Fibroblast of peridontal ligament (primary cell): ENCODE data around the gene GP9.

ENCODE experiments used
- DNase-seq: peaks from one replicate; pipeline ENCODE4 v3.0.0-alpha.2; 2010; ENCODE audit errors: extremely low read depth

The GP9 gene

GRCh38 chr3:129028866-129029265 lies 31.7 kb upstream of the GP9 start:
- DNase-seq, result no peak

GRCh38 chr3:129030611-129031010 lies 30.0 kb upstream of the GP9 start:
- no peak for DNase-seq

GRCh38 chr3:129031476-129032215 lies 28.9 kb upstream of the GP9 start:
- DNase-seq, result no peak

GRCh38 chr3:129032716-129033115 lies 27.9 kb upstream of the GP9 start:
- no peak for DNase-seq

GRCh38 chr3:129033151-129033550 lies 27.4 kb upstream of the GP9 start:
- no peak for DNase-seq

- DNase-seq, result no peak
Observed at GRCh38 chr3:129033633-129034321, 26.8 kb upstream of the GP9 start.

GRCh38 chr3:129034642-129035041 lies 25.9 kb upstream of the GP9 start:
- DNase-seq, result no peak

GRCh38 chr3:129035360-129036221 lies 25.0 kb upstream of the GP9 start:
- no peak for DNase-seq

GRCh38 chr3:129036222-129037092 lies 24.1 kb upstream of the GP9 start:
- DNase-seq, result no peak

GRCh38 chr3:129037093-129037419 lies 23.5 kb upstream of the GP9 start:
- no peak for DNase-seq

- no peak for DNase-seq
Observed at GRCh38 chr3:129038121-129038855, 22.3 kb upstream of the GP9 start.

GRCh38 chr3:129039271-129040038 lies 21.1 kb upstream of the GP9 start:
- no peak for DNase-seq

GRCh38 chr3:129040039-129040336 lies 20.6 kb upstream of the GP9 start:
- no peak for DNase-seq

- DNase-seq, result no peak
Observed at GRCh38 chr3:129040579-129041300, 19.8 kb upstream of the GP9 start.

GRCh38 chr3:129045675-129046036 lies 14.9 kb upstream of the GP9 start:
- DNase-seq, result no peak

- no peak for DNase-seq
Observed at GRCh38 chr3:129046037-129046731, 14.4 kb upstream of the GP9 start.

GRCh38 chr3:129046732-129047552 lies 13.6 kb upstream of the GP9 start:
- no peak for DNase-seq

- DNase-seq, result no peak
Observed at GRCh38 chr3:129047553-129047839, 13.1 kb upstream of the GP9 start.
